C4-2B (cell line): Measurements from ENCODE around the gene LRRTM1.

Experiments used
- ZFX ChIP-seq: fragments of 450-650 bp; IDR thresholded peaks from 2 replicates; pipeline ENCODE4 v1.6.1; 2017
- TF ChIP-seq, protein P1 (sequence below): fragments of 450-650 bp; conservative IDR thresholded peaks from 2 replicates; pipeline ENCODE4 v1.5.1; 2017; ENCODE audit warnings: mild to moderate bottlenecking

DNA sequence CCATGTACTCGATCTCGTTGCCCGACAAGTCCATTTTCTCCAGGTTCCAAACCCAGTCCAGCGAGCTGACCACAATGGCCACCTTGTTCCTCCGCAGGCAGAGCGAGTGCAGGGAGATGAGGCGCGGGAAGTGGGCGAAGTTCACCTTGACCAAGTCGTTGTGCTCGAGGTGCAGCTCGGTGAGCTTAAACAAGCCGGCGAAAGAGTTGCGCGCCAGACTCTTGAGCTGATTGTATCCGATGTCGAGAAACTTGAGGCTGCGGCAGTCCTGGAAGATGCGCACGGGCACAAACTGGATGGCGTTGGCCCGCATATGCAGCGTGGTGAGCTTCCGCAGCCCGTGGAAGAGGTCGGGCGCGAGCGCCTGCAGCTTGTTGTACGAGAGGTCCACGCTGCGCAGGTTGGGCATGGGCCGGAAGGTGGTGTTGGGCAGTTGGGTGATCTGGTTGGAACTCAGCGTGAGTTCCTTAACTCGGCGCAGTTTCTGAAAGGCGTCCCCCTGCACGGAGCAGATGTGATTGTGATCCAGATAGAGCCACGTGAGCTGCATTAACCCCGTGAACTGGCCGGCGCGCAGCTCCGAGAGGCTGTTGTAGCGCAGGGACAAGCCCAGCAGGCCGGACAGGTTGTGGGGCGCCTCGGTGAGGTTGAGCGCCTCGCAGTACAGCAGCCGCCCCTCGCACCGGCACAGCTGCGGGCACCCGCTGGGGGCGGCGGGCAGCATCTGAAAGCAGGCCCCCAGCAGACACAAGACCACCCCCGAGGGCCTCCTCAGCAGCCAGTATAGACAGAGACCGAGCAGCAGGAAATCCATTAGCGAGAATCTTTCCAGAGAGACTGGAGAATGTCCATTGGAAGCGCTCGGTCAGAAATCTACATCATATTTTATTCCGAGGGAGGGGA is 1.3 kb downstream of the LRRTM1 start:
- TF ChIP-seq, protein P1, sequence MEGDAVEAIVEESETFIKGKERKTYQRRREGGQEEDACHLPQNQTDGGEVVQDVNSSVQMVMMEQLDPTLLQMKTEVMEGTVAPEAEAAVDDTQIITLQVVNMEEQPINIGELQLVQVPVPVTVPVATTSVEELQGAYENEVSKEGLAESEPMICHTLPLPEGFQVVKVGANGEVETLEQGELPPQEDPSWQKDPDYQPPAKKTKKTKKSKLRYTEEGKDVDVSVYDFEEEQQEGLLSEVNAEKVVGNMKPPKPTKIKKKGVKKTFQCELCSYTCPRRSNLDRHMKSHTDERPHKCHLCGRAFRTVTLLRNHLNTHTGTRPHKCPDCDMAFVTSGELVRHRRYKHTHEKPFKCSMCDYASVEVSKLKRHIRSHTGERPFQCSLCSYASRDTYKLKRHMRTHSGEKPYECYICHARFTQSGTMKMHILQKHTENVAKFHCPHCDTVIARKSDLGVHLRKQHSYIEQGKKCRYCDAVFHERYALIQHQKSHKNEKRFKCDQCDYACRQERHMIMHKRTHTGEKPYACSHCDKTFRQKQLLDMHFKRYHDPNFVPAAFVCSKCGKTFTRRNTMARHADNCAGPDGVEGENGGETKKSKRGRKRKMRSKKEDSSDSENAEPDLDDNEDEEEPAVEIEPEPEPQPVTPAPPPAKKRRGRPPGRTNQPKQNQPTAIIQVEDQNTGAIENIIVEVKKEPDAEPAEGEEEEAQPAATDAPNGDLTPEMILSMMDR = no peak
- TF ChIP-seq ZFX = no peak
